ENCODE results near the gene LCK. TPM values are rescaled to one million over a fixed set of nuclear protein-coding genes. Genes with fewer than 3 reads are reported as not detected.

Gene LCK
- total RNA-seq, 1 donor from 2014 or later = not detected

- no peak for DNase-seq (ENCODE audit: extremely low spot score, unreplicated experiment)
- no peaks in the 10 kb centered on the region for H3K27me3 Mint-ChIP-seq
- peaks cover 31% of the 10 kb centered on the region for H3K4me1 Mint-ChIP-seq (ENCODE audit: unreplicated experiment)
- no peak overlapping the region for H3K4me3 Mint-ChIP-seq
- H3K9me3 Mint-ChIP-seq = no peaks in the 10 kb centered on the region
- H3K27ac Mint-ChIP-seq = no peak overlapping the region
- TF ChIP-seq, protein P1, sequence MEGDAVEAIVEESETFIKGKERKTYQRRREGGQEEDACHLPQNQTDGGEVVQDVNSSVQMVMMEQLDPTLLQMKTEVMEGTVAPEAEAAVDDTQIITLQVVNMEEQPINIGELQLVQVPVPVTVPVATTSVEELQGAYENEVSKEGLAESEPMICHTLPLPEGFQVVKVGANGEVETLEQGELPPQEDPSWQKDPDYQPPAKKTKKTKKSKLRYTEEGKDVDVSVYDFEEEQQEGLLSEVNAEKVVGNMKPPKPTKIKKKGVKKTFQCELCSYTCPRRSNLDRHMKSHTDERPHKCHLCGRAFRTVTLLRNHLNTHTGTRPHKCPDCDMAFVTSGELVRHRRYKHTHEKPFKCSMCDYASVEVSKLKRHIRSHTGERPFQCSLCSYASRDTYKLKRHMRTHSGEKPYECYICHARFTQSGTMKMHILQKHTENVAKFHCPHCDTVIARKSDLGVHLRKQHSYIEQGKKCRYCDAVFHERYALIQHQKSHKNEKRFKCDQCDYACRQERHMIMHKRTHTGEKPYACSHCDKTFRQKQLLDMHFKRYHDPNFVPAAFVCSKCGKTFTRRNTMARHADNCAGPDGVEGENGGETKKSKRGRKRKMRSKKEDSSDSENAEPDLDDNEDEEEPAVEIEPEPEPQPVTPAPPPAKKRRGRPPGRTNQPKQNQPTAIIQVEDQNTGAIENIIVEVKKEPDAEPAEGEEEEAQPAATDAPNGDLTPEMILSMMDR (conservative IDR thresholded peaks at IDR 0.05) = no peak
- H3K36me3 Mint-ChIP-seq = peaks cover 58% of the 10 kb centered on the region
Measured at GRCh38 chr1:32329931-32330466, 78.9 kb downstream of the LCK start.

- Mint-ChIP-seq H3K4me3 (no peak overlapping the region), H3K36me3 (peaks cover 52% of the 10 kb centered on the region)
Measured at GRCh38 chr1:32330558-32331151, 79.6 kb downstream of the LCK start.

GRCh38 chr1:32331549-32331948 lies 80.5 kb downstream of the LCK start:
- peak overlapping the region; percentile 37 for H3K4me3 Mint-ChIP-seq
- H3K36me3 Mint-ChIP-seq = peaks cover 52% of the 10 kb centered on the region
- H3K27me3 Mint-ChIP-seq = no peaks in the 10 kb centered on the region
- no peak for DNase-seq (ENCODE audit: extremely low spot score, unreplicated experiment)
- H3K9me3 Mint-ChIP-seq = no peaks in the 10 kb centered on the region
- TF ChIP-seq, protein P1 (conservative IDR thresholded peaks at IDR 0.05) = no peak
- peak overlapping the region; percentile 60 for H3K27ac Mint-ChIP-seq
- peaks cover 31% of the 10 kb centered on the region for H3K4me1 Mint-ChIP-seq (ENCODE audit: unreplicated experiment)

More at GRCh38 chr1:32330558-32331151, 79.6 kb downstream of the LCK start:
- Mint-ChIP-seq H3K4me1 (ENCODE audit: unreplicated experiment) (peaks cover 31% of the 10 kb centered on the region), H3K27ac (peak overlapping the region; percentile 60), H3K9me3 (no peaks in the 10 kb centered on the region), H3K27me3 (no peaks in the 10 kb centered on the region)
- DNase-seq (ENCODE audit: extremely low spot score, unreplicated experiment) = no peak
- TF ChIP-seq, protein P1 (conservative IDR thresholded peaks at IDR 0.05) = no peak

DNA sequence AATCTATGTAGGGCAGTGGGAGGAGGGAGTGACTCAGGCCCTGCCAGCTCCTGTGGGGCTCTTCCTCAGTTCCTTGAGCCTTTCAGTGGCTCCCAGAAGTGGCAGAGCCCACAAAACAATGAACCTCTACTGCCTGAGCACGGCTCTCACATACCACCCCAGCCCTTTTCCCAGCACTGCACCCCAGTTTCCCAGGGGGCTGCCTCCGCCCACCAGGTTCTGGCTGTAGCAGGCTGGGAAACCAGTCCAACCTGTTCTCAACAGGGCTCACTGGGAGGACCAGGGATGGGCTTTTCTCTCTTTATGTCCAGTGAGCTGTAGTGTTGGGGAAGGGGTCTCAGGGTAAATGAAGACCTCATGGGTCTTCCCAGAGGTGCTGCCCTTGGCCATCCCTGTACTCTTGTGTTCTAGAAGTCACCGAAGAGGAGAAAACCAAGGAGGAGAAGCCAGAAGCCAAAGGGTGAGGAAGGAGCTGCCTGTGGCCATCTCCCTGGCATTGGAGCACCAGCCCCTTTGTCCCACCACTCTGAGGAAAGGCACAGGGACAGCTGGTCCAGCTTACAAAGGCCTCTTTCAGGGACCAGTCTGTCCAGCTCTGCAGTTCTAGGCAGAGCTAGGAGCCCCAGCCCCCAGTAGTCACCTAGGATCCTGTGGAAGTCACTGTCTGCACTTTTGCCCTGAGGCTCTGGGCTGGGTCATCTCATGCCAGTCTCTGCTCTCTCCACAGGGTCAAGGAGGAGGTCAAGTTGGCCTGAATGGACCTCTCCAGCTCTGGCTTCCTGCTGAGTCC lies 81.4 kb downstream of the LCK start:
- H3K4me3 Mint-ChIP-seq = peak overlapping the region; percentile 71
- no peaks in the 10 kb centered on the region for H3K9me3 Mint-ChIP-seq
- TF ChIP-seq, protein P1 (conservative IDR thresholded peaks at IDR 0.05) = no peak
- H3K27ac Mint-ChIP-seq = peak overlapping the region; percentile 60
- no peak for DNase-seq (ENCODE audit: extremely low spot score, unreplicated experiment)
- H3K36me3 Mint-ChIP-seq = peaks cover 52% of the 10 kb centered on the region
- no peaks in the 10 kb centered on the region for H3K27me3 Mint-ChIP-seq
- peaks cover 31% of the 10 kb centered on the region for H3K4me1 Mint-ChIP-seq (ENCODE audit: unreplicated experiment)

GRCh38 chr1:32333251-32333963 lies 82.3 kb downstream of the LCK start:
- Mint-ChIP-seq H3K4me3 (peak overlapping the region; percentile 97), H3K36me3 (peaks cover 47% of the 10 kb centered on the region), H3K4me1 (ENCODE audit: unreplicated experiment) (peaks cover 38% of the 10 kb centered on the region), H3K27me3 (no peaks in the 10 kb centered on the region), H3K27ac (peak overlapping the region; percentile 77), H3K9me3 (no peaks in the 10 kb centered on the region)
- TF ChIP-seq, protein P1 (conservative IDR thresholded peaks at IDR 0.05) = no peak
- no peak for DNase-seq (ENCODE audit: extremely low spot score, unreplicated experiment)
